A549 (cell line): ENCODE results near the gene LYPD6B. TPM values are rescaled to one million over a fixed set of nuclear protein-coding genes. Genes with fewer than 3 reads are reported as not detected.

ENCODE experiments used
- ATAC-seq, 2 experiments: fragments of 200-7000 bp in 1 of 2; fragments of >200 bp in 1 of 2; cut with Nextera tagmentation in 1 of 2; cut with Tn5 transposase in 1 of 2; 3 replicates each; pipeline versions ENCODE4 v1.8.0 to v1.9.1; 2018 to 2020; ENCODE audit warnings: mild to moderate bottlenecking in 1 of 2, moderate library complexity in 1 of 2
- CTCF ChIA-PET: fragments of 300-600 bp; sonication (Branson Sonifier 250); formaldehyde crosslinking; extraction: SDS; loops from one replicate; lab custom pipeline; 2021; ENCODE audit warnings: antibody characterized with exemption, inconsistent platforms; lab: Yijun Ruan, JAX
- POLR2A ChIA-PET: fragments of 350-600 bp; formaldehyde crosslinking; extraction: SDS; loops from one replicate; lab custom pipeline; 2021; ENCODE audit warnings: antibody characterized with exemption, inconsistent platforms; lab: Yijun Ruan, JAX
- DNase-seq, 2 experiments: peaks; one replicate each; pipeline versions ENCODE4 v3.0.0 to v3.0.0-alpha.2; 2011 to 2016; ENCODE audit warnings: low read depth in 1 of 2, low spot score in 1 of 2
- FAIRE-seq: peaks from 2 replicates; lab custom pipeline; 2011; peaks lifted over from hg19 to GRCh38; lab: Jason Lieb, UNC
- H3K27ac ChIP-seq, 2 experiments: fragments of >200 bp; sonication (Bioruptor Twin); formaldehyde crosslinking; 3 replicates each; pipeline ENCODE4 v1.5.1; 2016 to 2017
- H3K4me1 ChIP-seq: fragments of >200 bp; sonication (Bioruptor Twin); formaldehyde crosslinking; 3 replicates; pipeline ENCODE4 v1.6.1; 2016
- H3K4me2 ChIP-seq: fragments of >200 bp; sonication (Bioruptor Twin); formaldehyde crosslinking; 3 replicates; pipeline ENCODE4 v1.6.1; 2016
- H3K4me3 ChIP-seq: fragments of >200 bp; sonication (Bioruptor Twin); formaldehyde crosslinking; 3 replicates; pipeline ENCODE4 v1.5.1; 2016
- H3K9me3 ChIP-seq: fragments of >200 bp; sonication (Bioruptor Twin); formaldehyde crosslinking; 3 replicates; pipeline ENCODE4 v1.6.1; 2016
- ATOH8 ChIP-seq: fragments of 250-450 bp; sonication (Bioruptor Pico); IDR thresholded peaks from 2 replicates; pipeline ENCODE4 v1.5.0; 2020; ENCODE audit warnings: low read depth, mild to moderate bottlenecking, moderate library complexity
- BCL3 ChIP-seq: fragments of >200 bp; sonication (Bioruptor Twin); formaldehyde crosslinking; IDR thresholded peaks from 3 replicates; pipeline ENCODE4 v1.6.1; 2016
- BHLHE40 ChIP-seq: IDR thresholded peaks from 2 replicates; pipeline ENCODE4 v1.6.1; 2012; ENCODE audit warnings: low read depth, low read length, inconsistent platforms
- CBX8 ChIP-seq: fragments of 200-600 bp; sonication (generic); IDR thresholded peaks from 2 replicates; pipeline ENCODE4 v1.6.1; 2016
- CHD2 ChIP-seq: fragments of 150-350 bp; IDR thresholded peaks from 2 replicates; pipeline ENCODE4 v1.6.1; 2014; ENCODE audit warnings: low read length; ENCODE audit not compliant: partially characterized antibody
- CTCF ChIP-seq: fragments of >200 bp; sonication (Bioruptor Twin); formaldehyde crosslinking; IDR thresholded peaks from 3 replicates; pipeline ENCODE4 v1.5.1; 2016
- E2F6 ChIP-seq: IDR thresholded peaks from 2 replicates; pipeline ENCODE4 v1.6.1; 2012; ENCODE audit warnings: low read depth, borderline replicate concordance
- EHF ChIP-seq: fragments of 250-450 bp; sonication (Bioruptor Pico); IDR thresholded peaks from 2 replicates; pipeline ENCODE4 v1.5.0; 2020; ENCODE audit warnings: mild to moderate bottlenecking
- FOSB ChIP-seq: fragments of 250-450 bp; sonication (Bioruptor Pico); IDR thresholded peaks from 2 replicates; pipeline ENCODE4 v1.5.0; 2020; ENCODE audit warnings: mild to moderate bottlenecking, moderate library complexity
- FOSL2 ChIP-seq, 2 experiments: fragments of 450-650 bp in 1 of 2; fragments of >200 bp in 1 of 2; sonication (Bioruptor Twin) in 1 of 2; formaldehyde crosslinking; IDR thresholded peaks; 2 replicates each; pipeline versions ENCODE4 v1.5.0 to v1.6.1; 2016 to 2020; ENCODE audit warnings: mild to moderate bottlenecking in 1 of 2, moderate library complexity in 1 of 2
- FOXS1 ChIP-seq: fragments of 250-450 bp; sonication (Bioruptor Pico); IDR thresholded peaks from 2 replicates; pipeline ENCODE4 v1.5.0; 2020; ENCODE audit warnings: mild to moderate bottlenecking, moderate library complexity
- HDAC2 ChIP-seq: fragments of 200-600 bp; sonication (generic); IDR thresholded peaks from 2 replicates; pipeline ENCODE4 v1.6.1; 2016
- HEYL ChIP-seq: fragments of 250-450 bp; sonication (Bioruptor Pico); IDR thresholded peaks from 2 replicates; pipeline ENCODE4 v1.8.0; 2021; ENCODE audit warnings: mild to moderate bottlenecking, moderate library complexity
- HMGXB4 ChIP-seq: fragments of 250-450 bp; sonication (Bioruptor Pico); IDR thresholded peaks from 2 replicates; pipeline ENCODE4 v1.5.0; 2021; ENCODE audit warnings: mild to moderate bottlenecking, moderate library complexity, borderline replicate concordance
- HOXB13 ChIP-seq: fragments of 250-450 bp; sonication (Bioruptor Pico); IDR thresholded peaks from 2 replicates; pipeline ENCODE4 v1.5.0; 2020; ENCODE audit warnings: low read depth, mild to moderate bottlenecking, moderate library complexity
- JUN ChIP-seq, 2 experiments: fragments of >200 bp; sonication (Bioruptor Twin); formaldehyde crosslinking; IDR thresholded peaks; 2 replicates in 1 of 2; 3 replicates in 1 of 2; pipeline ENCODE4 v1.6.1; 2016 to 2017
- MAZ ChIP-seq: fragments of 150-350 bp; IDR thresholded peaks from 2 replicates; pipeline ENCODE4 v1.6.1; 2014; ENCODE audit warnings: antibody characterized with exemption, low read depth, low read length, borderline replicate concordance
- MYC ChIP-seq: IDR thresholded peaks from 2 replicates; pipeline ENCODE4 v1.6.1; 2012; ENCODE audit warnings: mild to moderate bottlenecking, inconsistent platforms, low read length, improper control_type of control experiment, borderline replicate concordance
- NFE2L2 ChIP-seq: fragments of 150-350 bp; conservative IDR thresholded peaks from 2 replicates; pipeline ENCODE4 v1.6.1; 2014; ENCODE audit warnings: low read length
- NPAS2 ChIP-seq: fragments of 250-450 bp; sonication (Bioruptor Pico); IDR thresholded peaks from 2 replicates; pipeline ENCODE4 v1.8.0; 2022; ENCODE audit warnings: mild to moderate bottlenecking, moderate library complexity, borderline replicate concordance
- NR3C1 ChIP-seq: fragments of >200 bp; sonication (Bioruptor Twin); formaldehyde crosslinking; IDR thresholded peaks from 3 replicates; pipeline ENCODE4 v1.6.1; 2017
- PBX3 ChIP-seq: IDR thresholded peaks from 2 replicates; pipeline ENCODE4 v1.6.1; 2012
- POLR2A ChIP-seq: IDR thresholded peaks from 2 replicates; pipeline ENCODE4 v1.6.1; 2012; ENCODE audit warnings: mild to moderate bottlenecking, low read length
- RARB ChIP-seq: fragments of 250-450 bp; sonication (Bioruptor Pico); IDR thresholded peaks from 2 replicates; pipeline ENCODE4 v1.8.0; 2021; ENCODE audit warnings: mild to moderate bottlenecking, moderate library complexity
- RCOR1 ChIP-seq: fragments of 150-350 bp; IDR thresholded peaks from 2 replicates; pipeline ENCODE4 v1.6.1; 2014; ENCODE audit warnings: antibody characterized with exemption, low read length, low read depth
- RFX5 ChIP-seq: fragments of 450-650 bp; IDR thresholded peaks from 2 replicates; pipeline ENCODE4 v1.7.1; 2014; ENCODE audit warnings: antibody characterized with exemption, mild to moderate bottlenecking, moderate library complexity
- RNF2 ChIP-seq: fragments of 200-600 bp; sonication (generic); IDR thresholded peaks from 2 replicates; pipeline ENCODE4 v1.6.1; 2016; ENCODE audit warnings: low read depth, mild to moderate bottlenecking, antibody characterized with exemption, moderate library complexity, borderline replicate concordance
- SMC3 ChIP-seq: fragments of >200 bp; sonication (Bioruptor Twin); formaldehyde crosslinking; IDR thresholded peaks from 3 replicates; pipeline ENCODE4 v1.6.1; 2018; ENCODE audit warnings: inconsistent platforms
- SREBF2 ChIP-seq: fragments of 450-650 bp; IDR thresholded peaks from 2 replicates; pipeline ENCODE4 v1.6.1; 2014; ENCODE audit warnings: mild to moderate bottlenecking, moderate library complexity
- ZC3H11A ChIP-seq: fragments of 450-650 bp; IDR thresholded peaks from 2 replicates; pipeline ENCODE4 v1.6.1; 2014; ENCODE audit warnings: antibody characterized with exemption, mild to moderate bottlenecking
- ZFP36 ChIP-seq: fragments of 450-650 bp; IDR thresholded peaks from 2 replicates; pipeline ENCODE4 v1.6.1; 2014; ENCODE audit warnings: borderline replicate concordance; ENCODE audit not compliant: partially characterized antibody
- ZSCAN20 ChIP-seq: fragments of 250-450 bp; sonication (Bioruptor Pico); IDR thresholded peaks from 2 replicates; pipeline ENCODE4 v1.8.0; 2022; ENCODE audit warnings: mild to moderate bottlenecking, moderate library complexity
- WGBS: methylation state at CpG from one replicate; pipeline ENCODE4 v1.1.6; 2017; ENCODE audit errors: missing lambda C conversion rate; 5-methylcytosine and 5-hydroxymethylcytosine counted together
- polyA plus RNA-seq, 4 experiments: library from polyadenylated mRNA; depleted of rRNA in 3 of 4; stranded (reverse); fragments of >200 nt; fragmentation: RNase III in 1 of 4; extraction: RNeasy Plus Mini Kit Qiagen cat#74134 plus additional on column Dnase treatment in 1 of 4; gene quantifications; 2 replicates in 3 of 4; 3 replicates in 1 of 4; pipeline ENCODE4 v1.2.3, GENCODE V29; 2011 to 2017

LYPD6B gene
- polyA plus RNA-seq, 2 of the 4 experiments (the other 2 are of a cell fraction): not detected

- no peak for TF ChIP-seq BCL3
- TF ChIP-seq JUN (IDR thresholded peaks at IDR 0.05): no peak
- TF ChIP-seq ZSCAN20 (CRISPR knock-in tag): no peak
- TF ChIP-seq ZFP36: no peak
- TF ChIP-seq ZC3H11A: no peak
- TF ChIP-seq, all 56 proteins: peak for 0
These were observed 131.2 kb downstream of the LYPD6B start (continued) for GRCh38 chr2:149169656-149170055.

- no peak for DNase-seq
- H3K4me2 ChIP-seq: no peak overlapping the region
- no peak overlapping the region for H3K4me3 ChIP-seq
- POLR2A ChIA-PET: no interaction called here
- no peak for ATAC-seq
- H3K9me3 ChIP-seq: no peaks in the 10 kb centered on the region
- 8% methylated on average over 1 of the region's 1 CpG for WGBS
- CTCF ChIA-PET: no interaction called here
- TF ChIP-seq RFX5 (no peak), ZC3H11A (no peak), SREBF2 (no peak), FOXS1 (CRISPR knock-in tag) (no peak), MAZ (no peak), CHD2 (no peak), HMGXB4 (no peak), FOSB (no peak), NR3C1 (no peak), RCOR1 (no peak), EHF (no peak), SMC3 (no peak), ATOH8 (CRISPR knock-in tag) (no peak), RNF2 (no peak), BHLHE40 (no peak), NFE2L2 (no peak)
- TF ChIP-seq, all 56 proteins: peak for 0
- Histone ChIP-seq H3K4me1 (no peaks in the 10 kb centered on the region), H3K27ac (no peak overlapping the region)
- no peak for FAIRE-seq
These were observed 131.7 kb downstream of the LYPD6B start for GRCh38 chr2:149170156-149170555.

- 3% methylated on average over 3 of the region's 3 CpGs for WGBS
- Histone ChIP-seq H3K4me1 (no peaks in the 10 kb centered on the region), H3K9me3 (no peaks in the 10 kb centered on the region), H3K4me3 (no peak overlapping the region), H3K4me2 (no peak overlapping the region), H3K27ac (no peak overlapping the region)
- DNase-seq (no peak), FAIRE-seq (no peak), ATAC-seq (no peak)
- ChIA-PET CTCF (no interaction called here), POLR2A (no interaction called here)
- TF ChIP-seq NPAS2 (CRISPR knock-in tag) (no peak), CTCF (no peak), HOXB13 (CRISPR knock-in tag) (no peak), POLR2A (no peak), E2F6 (no peak), FOSL2 (IDR thresholded peaks at IDR 0.05) (no peak), FOSL2 (CRISPR knock-in tag; IDR thresholded peaks at IDR 0.05) (no peak), HEYL (CRISPR knock-in tag) (no peak), NR3C1 (no peak), CBX8 (no peak), ZSCAN20 (CRISPR knock-in tag) (no peak), MAZ (no peak), MYC (no peak), BHLHE40 (no peak), RARB (CRISPR knock-in tag) (no peak), HDAC2 (no peak), RFX5 (no peak), PBX3 (no peak)
These were observed 132.4 kb downstream of the LYPD6B start for GRCh38 chr2:149170911-149171310.
